LNCAP (cell line): ENCODE measurements around the gene TLR9.

Source experiments
- TF ChIP-seq, protein P1 (sequence below): fragments of 450-650 bp; IDR thresholded peaks from 2 replicates; pipeline ENCODE4 v1.5.1; 2017; ENCODE audit warnings: mild to moderate bottlenecking

TLR9 gene

DNA sequence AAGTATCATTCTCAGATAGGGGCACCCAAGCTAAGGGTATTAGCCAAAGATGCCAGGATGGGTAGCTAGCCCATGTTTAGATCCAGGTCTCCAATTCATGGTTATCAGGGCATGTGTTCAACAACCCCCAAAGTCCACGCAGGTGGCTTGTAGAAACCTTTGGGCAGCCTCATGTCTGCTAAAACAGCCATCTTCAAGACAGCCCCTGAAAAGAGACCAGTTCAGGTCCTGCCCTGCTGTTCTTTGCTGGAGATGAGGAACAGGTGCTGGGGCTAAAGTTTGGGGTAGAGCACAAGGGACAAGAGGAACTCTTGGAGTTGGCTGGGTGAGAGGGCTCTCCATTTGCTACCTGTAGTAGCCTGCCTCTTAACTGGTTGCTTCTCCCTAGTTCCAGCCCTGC lies 24.7 kb upstream of the TLR9 start:
- TF ChIP-seq, protein P1, sequence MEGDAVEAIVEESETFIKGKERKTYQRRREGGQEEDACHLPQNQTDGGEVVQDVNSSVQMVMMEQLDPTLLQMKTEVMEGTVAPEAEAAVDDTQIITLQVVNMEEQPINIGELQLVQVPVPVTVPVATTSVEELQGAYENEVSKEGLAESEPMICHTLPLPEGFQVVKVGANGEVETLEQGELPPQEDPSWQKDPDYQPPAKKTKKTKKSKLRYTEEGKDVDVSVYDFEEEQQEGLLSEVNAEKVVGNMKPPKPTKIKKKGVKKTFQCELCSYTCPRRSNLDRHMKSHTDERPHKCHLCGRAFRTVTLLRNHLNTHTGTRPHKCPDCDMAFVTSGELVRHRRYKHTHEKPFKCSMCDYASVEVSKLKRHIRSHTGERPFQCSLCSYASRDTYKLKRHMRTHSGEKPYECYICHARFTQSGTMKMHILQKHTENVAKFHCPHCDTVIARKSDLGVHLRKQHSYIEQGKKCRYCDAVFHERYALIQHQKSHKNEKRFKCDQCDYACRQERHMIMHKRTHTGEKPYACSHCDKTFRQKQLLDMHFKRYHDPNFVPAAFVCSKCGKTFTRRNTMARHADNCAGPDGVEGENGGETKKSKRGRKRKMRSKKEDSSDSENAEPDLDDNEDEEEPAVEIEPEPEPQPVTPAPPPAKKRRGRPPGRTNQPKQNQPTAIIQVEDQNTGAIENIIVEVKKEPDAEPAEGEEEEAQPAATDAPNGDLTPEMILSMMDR: no peak

DNA sequence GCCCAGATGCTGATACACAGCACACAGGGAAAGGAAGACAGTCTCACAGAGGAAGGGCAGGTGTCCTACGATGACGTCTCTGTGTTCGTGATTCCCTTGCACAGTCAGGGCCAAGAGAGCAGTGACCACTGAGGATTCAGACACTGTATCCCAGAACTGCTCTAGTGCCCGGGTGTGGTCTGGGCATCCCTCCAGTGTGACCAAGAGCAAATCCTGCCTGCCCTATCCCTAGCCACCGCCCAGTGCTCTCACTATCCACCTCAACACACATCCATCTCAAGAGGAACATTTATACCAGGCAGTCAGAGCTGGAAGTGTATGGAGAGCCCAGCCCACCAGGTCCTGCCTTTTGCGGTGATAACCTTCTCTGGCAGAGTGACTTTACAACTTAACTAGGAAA lies 24.2 kb upstream of the TLR9 start:
- TF ChIP-seq, protein P1: no peak

GRCh38 chr3:52248816-52249547 lies 23.5 kb upstream of the TLR9 start:
- TF ChIP-seq, protein P1: no peak

- TF ChIP-seq, protein P1: no peak
These were observed 22.7 kb upstream of the TLR9 start for GRCh38 chr3:52248165-52248541.

DNA sequence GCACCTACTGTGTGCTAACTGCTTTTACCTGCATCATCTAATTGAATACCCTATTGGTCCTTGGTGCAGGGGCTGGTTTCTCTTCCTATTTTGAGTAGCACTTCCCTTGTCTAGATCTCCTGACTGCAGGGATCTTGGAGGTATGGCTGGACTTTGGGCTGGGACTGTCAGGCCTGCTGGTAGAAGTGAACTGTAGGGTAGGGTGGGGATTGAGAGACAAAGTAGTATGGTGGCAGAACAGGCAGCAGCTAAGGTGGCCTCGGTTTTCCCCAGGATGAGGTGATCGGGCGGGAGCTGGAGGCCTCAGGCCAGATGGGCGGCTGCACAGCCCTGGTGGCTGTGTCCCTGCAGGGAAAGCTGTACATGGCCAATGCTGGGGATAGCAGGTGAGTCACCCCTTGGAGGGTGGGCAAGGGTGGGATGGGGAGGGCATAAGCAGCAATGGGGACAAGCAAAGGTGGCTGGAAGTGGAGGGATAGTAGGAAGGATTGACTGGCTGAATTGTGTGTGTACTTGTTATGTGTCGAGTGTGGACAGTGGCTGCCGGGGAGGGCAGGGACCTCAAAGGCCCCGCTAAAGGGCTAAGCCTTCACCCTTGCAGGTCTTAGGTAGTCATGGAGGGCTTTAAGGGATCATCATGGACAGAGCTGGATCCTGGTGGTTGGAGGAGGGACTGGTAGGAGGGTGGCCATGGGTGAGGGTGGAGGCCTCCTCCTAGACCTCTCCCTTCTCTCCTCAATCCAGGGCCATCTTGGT lies 22.1 kb upstream of the TLR9 start:
- TF ChIP-seq, protein P1: no peak

DNA sequence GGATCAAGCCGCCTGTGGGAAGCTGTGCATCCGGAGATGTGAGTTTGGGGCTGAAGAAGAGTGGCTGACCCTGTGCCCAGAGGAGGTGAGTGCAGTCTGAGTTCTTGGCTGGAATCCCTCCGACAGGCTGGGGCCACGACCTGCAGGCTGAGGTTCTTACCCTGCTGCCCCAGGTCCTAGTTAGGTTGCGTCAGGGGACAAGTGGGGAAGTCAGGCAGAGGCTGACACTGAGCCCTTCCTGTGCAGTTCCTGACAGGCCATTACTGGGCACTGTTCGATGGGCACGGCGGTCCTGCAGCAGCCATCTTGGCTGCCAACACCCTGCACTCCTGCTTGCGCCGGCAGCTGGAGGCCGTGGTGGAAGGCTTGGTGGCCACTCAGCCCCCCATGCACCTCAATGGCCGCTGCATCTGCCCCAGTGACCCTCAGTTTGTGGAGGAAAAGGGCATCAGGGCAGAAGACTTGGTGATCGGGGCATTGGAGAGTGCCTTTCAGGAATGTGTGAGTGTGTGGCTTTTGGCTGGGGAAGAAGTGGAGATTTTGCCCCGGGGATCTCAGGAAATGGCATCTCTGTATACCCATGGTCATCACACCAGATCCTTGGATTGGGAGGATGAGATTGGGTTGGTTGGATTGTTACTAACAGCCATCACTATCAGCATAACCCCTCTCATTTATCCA lies 21.4 kb upstream of the TLR9 start:
- TF ChIP-seq, protein P1: no peak

GRCh38 chr3:52246264-52246620 lies 20.8 kb upstream of the TLR9 start:
- TF ChIP-seq, protein P1: no peak
